OCI-LY3 (cell line): ENCODE results near the gene CMC2.
A peak's percentile ranks its signal among the peaks of the same experiment; 100 is the strongest.

ENCODE experiments used
- EZH2phosphoT487 ChIP-seq: fragments of 200-600 bp; shearing (Covaris generic); IDR thresholded peaks from 2 replicates; pipeline ENCODE4 v1.6.1; 2018; ENCODE audit warnings: antibody characterized with exemption, mixed run types, low read depth
- TF ChIP-seq, protein P1 (sequence below): fragments of 200-600, 300-600 bp; sonication (generic); IDR thresholded peaks from 2 replicates; pipeline ENCODE4 v1.5.1; 2014; ENCODE audit warnings: antibody characterized with exemption, low read length, low read depth

DNA sequence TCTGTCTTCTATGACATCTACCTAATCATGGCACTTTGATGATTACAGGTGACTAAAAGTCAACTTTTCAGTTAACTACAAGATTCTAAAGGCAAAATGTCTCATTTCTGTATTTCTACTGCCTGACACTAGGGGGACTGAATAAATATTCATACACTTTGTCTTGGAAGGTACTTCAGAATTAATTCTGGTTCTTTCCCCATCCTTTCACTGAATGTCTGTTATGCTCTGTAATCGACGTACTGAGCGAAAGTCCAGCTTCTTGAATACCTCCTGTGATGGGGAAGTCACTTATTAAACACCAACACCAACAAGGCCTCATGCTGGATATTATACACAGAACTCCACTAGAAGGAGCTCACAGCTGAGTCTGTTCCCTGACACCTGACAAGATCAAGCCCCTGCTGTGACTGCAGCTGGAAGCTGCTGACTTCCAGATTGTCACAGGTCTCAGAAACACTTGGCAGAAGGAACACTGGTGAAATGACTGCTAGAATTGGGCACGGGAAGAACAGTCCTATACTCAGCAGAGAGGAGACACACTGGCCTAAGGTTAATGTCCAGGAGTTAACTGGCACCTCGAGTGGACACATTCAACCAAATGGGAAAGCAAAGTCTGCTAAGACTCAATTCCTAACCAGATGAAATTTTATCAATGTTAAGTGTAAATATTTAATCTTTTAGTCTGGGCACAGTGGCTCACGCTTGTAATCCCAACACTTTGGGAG lies 31.9 kb downstream of the CMC2 start:
- no peak for TF ChIP-seq EZH2phosphoT487
- TF ChIP-seq, protein P1, sequence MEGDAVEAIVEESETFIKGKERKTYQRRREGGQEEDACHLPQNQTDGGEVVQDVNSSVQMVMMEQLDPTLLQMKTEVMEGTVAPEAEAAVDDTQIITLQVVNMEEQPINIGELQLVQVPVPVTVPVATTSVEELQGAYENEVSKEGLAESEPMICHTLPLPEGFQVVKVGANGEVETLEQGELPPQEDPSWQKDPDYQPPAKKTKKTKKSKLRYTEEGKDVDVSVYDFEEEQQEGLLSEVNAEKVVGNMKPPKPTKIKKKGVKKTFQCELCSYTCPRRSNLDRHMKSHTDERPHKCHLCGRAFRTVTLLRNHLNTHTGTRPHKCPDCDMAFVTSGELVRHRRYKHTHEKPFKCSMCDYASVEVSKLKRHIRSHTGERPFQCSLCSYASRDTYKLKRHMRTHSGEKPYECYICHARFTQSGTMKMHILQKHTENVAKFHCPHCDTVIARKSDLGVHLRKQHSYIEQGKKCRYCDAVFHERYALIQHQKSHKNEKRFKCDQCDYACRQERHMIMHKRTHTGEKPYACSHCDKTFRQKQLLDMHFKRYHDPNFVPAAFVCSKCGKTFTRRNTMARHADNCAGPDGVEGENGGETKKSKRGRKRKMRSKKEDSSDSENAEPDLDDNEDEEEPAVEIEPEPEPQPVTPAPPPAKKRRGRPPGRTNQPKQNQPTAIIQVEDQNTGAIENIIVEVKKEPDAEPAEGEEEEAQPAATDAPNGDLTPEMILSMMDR: peak; percentile 44
